ENCODE results near the gene INPP5E.

DNA sequence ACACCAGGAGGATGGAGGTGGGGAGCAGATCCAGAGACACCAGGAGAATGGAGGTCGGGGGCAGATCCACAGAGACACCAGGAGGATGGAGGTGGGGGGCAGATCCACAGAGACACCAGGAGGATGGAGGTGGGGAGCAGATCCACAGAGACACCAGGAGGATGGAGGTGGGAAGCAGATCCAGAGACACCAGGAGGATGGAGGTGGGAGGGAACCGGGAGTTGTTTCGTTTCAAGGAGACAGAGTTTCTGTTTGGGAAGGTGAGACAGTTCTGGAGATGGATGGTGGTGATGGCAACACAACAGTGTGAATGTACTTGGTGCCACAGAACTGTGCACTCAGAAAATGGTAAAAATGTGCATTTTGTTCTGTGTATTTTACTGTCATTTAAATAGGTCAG, 9.0 kb upstream of the INPP5E start:
- TF ChIP-seq, protein P1, sequence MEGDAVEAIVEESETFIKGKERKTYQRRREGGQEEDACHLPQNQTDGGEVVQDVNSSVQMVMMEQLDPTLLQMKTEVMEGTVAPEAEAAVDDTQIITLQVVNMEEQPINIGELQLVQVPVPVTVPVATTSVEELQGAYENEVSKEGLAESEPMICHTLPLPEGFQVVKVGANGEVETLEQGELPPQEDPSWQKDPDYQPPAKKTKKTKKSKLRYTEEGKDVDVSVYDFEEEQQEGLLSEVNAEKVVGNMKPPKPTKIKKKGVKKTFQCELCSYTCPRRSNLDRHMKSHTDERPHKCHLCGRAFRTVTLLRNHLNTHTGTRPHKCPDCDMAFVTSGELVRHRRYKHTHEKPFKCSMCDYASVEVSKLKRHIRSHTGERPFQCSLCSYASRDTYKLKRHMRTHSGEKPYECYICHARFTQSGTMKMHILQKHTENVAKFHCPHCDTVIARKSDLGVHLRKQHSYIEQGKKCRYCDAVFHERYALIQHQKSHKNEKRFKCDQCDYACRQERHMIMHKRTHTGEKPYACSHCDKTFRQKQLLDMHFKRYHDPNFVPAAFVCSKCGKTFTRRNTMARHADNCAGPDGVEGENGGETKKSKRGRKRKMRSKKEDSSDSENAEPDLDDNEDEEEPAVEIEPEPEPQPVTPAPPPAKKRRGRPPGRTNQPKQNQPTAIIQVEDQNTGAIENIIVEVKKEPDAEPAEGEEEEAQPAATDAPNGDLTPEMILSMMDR (IDR thresholded peaks at IDR 0.05; ENCODE audit: low read length) = no peak
- TF ChIP-seq EZH2phosphoT487 (IDR thresholded peaks at IDR 0.05; ENCODE audit: low read length) = no peak
- no peak for TF ChIP-seq EZH2 (optimal IDR thresholded peaks at IDR 0.05; ENCODE audit: low read depth, low read length)

Measured in MM.1S (cell line).